ENCODE results near the gene SORBS1. TPM values are rescaled to one million over a fixed set of nuclear protein-coding genes. Genes with fewer than 3 reads are reported as not detected.

Gene SORBS1
- total and polyA plus RNA-seq, 2 of the 13 experiments (the other 11 are each of a cell fraction or from before 2014, with no cell fraction given), result 16.8 to 39.8 TPM

GRCh38 chr10:95430231-95430951 is 130.8 kb downstream of the SORBS1 start (continued):
- 0 out of 2 replicates have a peak, but pooled peaks have one; percentile 46 for TF ChIP-seq ZNF605 (CRISPR knock-in tag; IDR thresholded peaks at IDR 0.05)
- TF ChIP-seq ZHX1 (CRISPR knock-in tag; IDR thresholded peaks at IDR 0.05; ENCODE audit: low read depth), result no peak
- TF ChIP-seq NFE2 (CRISPR knock-in tag; IDR thresholded peaks at IDR 0.05), result no peak
- no peak for TF ChIP-seq ZNF280B (CRISPR knock-in tag; IDR thresholded peaks at IDR 0.05; ENCODE audit: borderline replicate concordance)
- no peak for TF ChIP-seq RFXANK (CRISPR knock-in tag; IDR thresholded peaks at IDR 0.05)
- TF ChIP-seq SALL1 (CRISPR knock-in tag; IDR thresholded peaks at IDR 0.05), result peak; percentile 51; the same call in 1 of the 2 replicates
- no peak for TF ChIP-seq MEIS2 (CRISPR knock-in tag; IDR thresholded peaks at IDR 0.05)
- TF ChIP-seq, protein P1, sequence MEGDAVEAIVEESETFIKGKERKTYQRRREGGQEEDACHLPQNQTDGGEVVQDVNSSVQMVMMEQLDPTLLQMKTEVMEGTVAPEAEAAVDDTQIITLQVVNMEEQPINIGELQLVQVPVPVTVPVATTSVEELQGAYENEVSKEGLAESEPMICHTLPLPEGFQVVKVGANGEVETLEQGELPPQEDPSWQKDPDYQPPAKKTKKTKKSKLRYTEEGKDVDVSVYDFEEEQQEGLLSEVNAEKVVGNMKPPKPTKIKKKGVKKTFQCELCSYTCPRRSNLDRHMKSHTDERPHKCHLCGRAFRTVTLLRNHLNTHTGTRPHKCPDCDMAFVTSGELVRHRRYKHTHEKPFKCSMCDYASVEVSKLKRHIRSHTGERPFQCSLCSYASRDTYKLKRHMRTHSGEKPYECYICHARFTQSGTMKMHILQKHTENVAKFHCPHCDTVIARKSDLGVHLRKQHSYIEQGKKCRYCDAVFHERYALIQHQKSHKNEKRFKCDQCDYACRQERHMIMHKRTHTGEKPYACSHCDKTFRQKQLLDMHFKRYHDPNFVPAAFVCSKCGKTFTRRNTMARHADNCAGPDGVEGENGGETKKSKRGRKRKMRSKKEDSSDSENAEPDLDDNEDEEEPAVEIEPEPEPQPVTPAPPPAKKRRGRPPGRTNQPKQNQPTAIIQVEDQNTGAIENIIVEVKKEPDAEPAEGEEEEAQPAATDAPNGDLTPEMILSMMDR (CRISPR knock-in tag; IDR thresholded peaks at IDR 0.05), result peak; percentile 93
- no peak for TF ChIP-seq GATAD1 (CRISPR knock-in tag; IDR thresholded peaks at IDR 0.05)
- TF ChIP-seq ZNF788 (CRISPR knock-in tag; IDR thresholded peaks at IDR 0.05; ENCODE audit: borderline replicate concordance), result peak; percentile 6; the same call in 1 of the 2 replicates
- TF ChIP-seq SP5 (CRISPR knock-in tag; IDR thresholded peaks at IDR 0.05; ENCODE audit: borderline replicate concordance, low read depth), result no peak
- TF ChIP-seq HMGA1 (CRISPR knock-in tag; conservative IDR thresholded peaks at IDR 0.05), result no peak
- TF ChIP-seq ZNF296 (CRISPR knock-in tag; conservative IDR thresholded peaks at IDR 0.05), result no peak
- TF ChIP-seq EEA1 (CRISPR knock-in tag; IDR thresholded peaks at IDR 0.05; ENCODE audit: borderline replicate concordance), result no peak
- TF ChIP-seq JARID2 (CRISPR knock-in tag; IDR thresholded peaks at IDR 0.05; ENCODE audit: insufficient replicate concordance), result no peak
- TF ChIP-seq MEF2D (CRISPR knock-in tag; IDR thresholded peaks at IDR 0.05), result no peak
- TF ChIP-seq ZNF770 (CRISPR knock-in tag; IDR thresholded peaks at IDR 0.05), result peak; percentile 65
- TF ChIP-seq RBAK (CRISPR knock-in tag; IDR thresholded peaks at IDR 0.05), result no peak
- 0 out of 2 replicates have a peak, but pooled peaks have one; percentile 2 for TF ChIP-seq NFE2L2 (IDR thresholded peaks at IDR 0.05; ENCODE audit: low read length)
- TF ChIP-seq GABPA (IDR thresholded peaks at IDR 0.05; ENCODE audit: low read depth, low read length), result no peak
- TF ChIP-seq GABPA (CRISPR knock-in tag; IDR thresholded peaks at IDR 0.05; ENCODE audit: low read depth), result no peak
- TF ChIP-seq ZNF501 (CRISPR knock-in tag; IDR thresholded peaks at IDR 0.05), result peak; percentile 29; the same call in 1 of the 2 replicates
- TF ChIP-seq ZNF317 (CRISPR knock-in tag; IDR thresholded peaks at IDR 0.05), result no peak
